ENCODE results near the gene SND1.

The SND1 gene

GRCh38 chr7:127764681-127765080, 112.7 kb downstream of the SND1 start:
- no peak for FAIRE-seq
- DNase-seq (ENCODE audit: insufficient read length, low spot score): no peak

- FAIRE-seq (no peak), DNase-seq (ENCODE audit: insufficient read length, low spot score) (no peak)
Observed at GRCh38 chr7:127765150-127765549, 113.2 kb downstream of the SND1 start.

- DNase-seq (ENCODE audit: insufficient read length, low spot score): no peak
- no peak for FAIRE-seq
Observed at GRCh38 chr7:127766831-127767459, 115.0 kb downstream of the SND1 start.

GRCh38 chr7:127768241-127768640, 116.2 kb downstream of the SND1 start:
- FAIRE-seq (no peak), DNase-seq (ENCODE audit: insufficient read length, low spot score) (no peak)

GRCh38 chr7:127769137-127769536, 117.1 kb downstream of the SND1 start:
- no peak for FAIRE-seq
- DNase-seq (ENCODE audit: insufficient read length, low spot score): no peak

GRCh38 chr7:127769696-127770400, 117.9 kb downstream of the SND1 start:
- no peak for FAIRE-seq
- DNase-seq (ENCODE audit: insufficient read length, low spot score): no peak

- DNase-seq (ENCODE audit: insufficient read length, low spot score) (no peak), FAIRE-seq (no peak)
Observed at GRCh38 chr7:127770885-127771284, 118.9 kb downstream of the SND1 start.

GRCh38 chr7:127771707-127772106, 119.7 kb downstream of the SND1 start:
- FAIRE-seq (no peak), DNase-seq (ENCODE audit: insufficient read length, low spot score) (no peak)

GRCh38 chr7:127776776-127777386, 124.9 kb downstream of the SND1 start:
- peak; percentile 54 for DNase-seq (ENCODE audit: insufficient read length, low spot score)
- FAIRE-seq: no peak

GRCh38 chr7:127780489-127780888, 128.5 kb downstream of the SND1 start:
- FAIRE-seq (no peak), DNase-seq (ENCODE audit: insufficient read length, low spot score) (no peak)

- FAIRE-seq (no peak), DNase-seq (ENCODE audit: insufficient read length, low spot score) (no peak)
Observed at GRCh38 chr7:127781081-127781480, 129.1 kb downstream of the SND1 start.

GRCh38 chr7:127782075-127782474, 130.1 kb downstream of the SND1 start:
- DNase-seq (ENCODE audit: insufficient read length, low spot score) (no peak), FAIRE-seq (no peak)

- no peak for DNase-seq (ENCODE audit: insufficient read length, low spot score)
- no peak for FAIRE-seq
Observed at GRCh38 chr7:127782654-127783559, 130.9 kb downstream of the SND1 start.

GRCh38 chr7:127786184-127786583, 134.2 kb downstream of the SND1 start:
- no peak for FAIRE-seq

GRCh38 chr7:127789031-127789430, 137.0 kb downstream of the SND1 start:
- DNase-seq (ENCODE audit: insufficient read length, low spot score) (no peak), FAIRE-seq (no peak)

More at GRCh38 chr7:127786184-127786583, 134.2 kb downstream of the SND1 start:
- no peak for DNase-seq (ENCODE audit: insufficient read length, low spot score)

- FAIRE-seq: no peak
- DNase-seq (ENCODE audit: insufficient read length, low spot score): no peak
Observed at GRCh38 chr7:127791446-127792189, 139.6 kb downstream of the SND1 start.

- DNase-seq (ENCODE audit: insufficient read length, low spot score): peak; percentile 8
- FAIRE-seq: no peak
Observed at GRCh38 chr7:127792528-127793342, 140.7 kb downstream of the SND1 start.

GRCh38 chr7:127793582-127793981, 141.6 kb downstream of the SND1 start:
- DNase-seq (ENCODE audit: insufficient read length, low spot score): no peak
- FAIRE-seq: no peak

GRCh38 chr7:127794136-127794535, 142.1 kb downstream of the SND1 start:
- DNase-seq (ENCODE audit: insufficient read length, low spot score): no peak
- FAIRE-seq: no peak
